Activated naive CD8-positive, alpha-beta T cell treated with anti-CD3 and anti-CD28 coated beads for 36 hours (primary cell): ENCODE measurements around the gene DPF3. TPM values are rescaled to one million over a fixed set of nuclear protein-coding genes. Genes with fewer than 3 reads are reported as not detected.

Experiments
- DNase-seq: peaks from one replicate; pipeline ENCODE4 v3.0.0; 2021
- H3K27ac Mint-ChIP-seq: one replicate; pipeline ENCODE4 v1.8.0; 2022; ENCODE audit warnings: mild to moderate bottlenecking, moderate library complexity, mixed read lengths
- H3K27me3 Mint-ChIP-seq: one replicate; pipeline ENCODE4 v1.8.0; 2022; ENCODE audit warnings: mild to moderate bottlenecking, mixed read lengths
- H3K36me3 Mint-ChIP-seq: one replicate; pipeline ENCODE4 v1.8.0; 2021; ENCODE audit warnings: mild to moderate bottlenecking, mixed read lengths
- H3K4me1 Mint-ChIP-seq: one replicate; pipeline ENCODE4 v1.8.0; 2021; ENCODE audit warnings: mixed read lengths
- H3K4me3 Mint-ChIP-seq: one replicate; pipeline ENCODE4 v1.8.0; 2022; ENCODE audit warnings: mild to moderate bottlenecking, moderate library complexity, mixed read lengths
- H3K9me3 Mint-ChIP-seq: one replicate; pipeline ENCODE4 v1.8.0; 2022; ENCODE audit warnings: mixed read lengths
- total RNA-seq, 2 experiments: library from RNA; stranded (reverse); gene quantifications; one replicate each; pipeline ENCODE4 v1.2.3, GENCODE V29; 2021

The DPF3 gene
- total RNA-seq, 2 experiments from 2014 or later = 1.1 to 1.3 TPM

DNA sequence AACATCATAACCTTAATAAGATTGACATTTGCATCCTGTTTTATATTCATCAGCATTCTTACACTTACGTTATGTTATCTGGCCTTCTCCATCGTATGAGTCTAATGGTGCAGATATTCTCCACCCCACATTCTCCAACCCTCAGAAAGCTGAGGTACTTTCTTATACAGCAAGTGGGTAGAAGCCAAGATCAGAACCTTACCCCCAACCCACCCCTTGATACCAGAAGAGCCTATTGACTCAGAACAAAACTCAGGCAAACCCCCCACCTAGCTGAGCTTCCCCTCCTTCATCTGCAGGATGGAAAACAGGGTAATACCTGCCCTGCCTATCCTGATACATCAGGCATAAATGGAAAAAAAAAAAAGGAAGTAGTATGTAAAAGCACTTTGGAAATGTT lies 77.6 kb downstream of the DPF3 start:
- no peak overlapping the region for H3K27ac Mint-ChIP-seq
- no peak for DNase-seq
- peaks cover 14% of the 10 kb centered on the region for H3K4me1 Mint-ChIP-seq
- H3K36me3 Mint-ChIP-seq = peaks cover 4% of the 10 kb centered on the region
- no peak overlapping the region for H3K4me3 Mint-ChIP-seq
- H3K27me3 Mint-ChIP-seq = no peaks in the 10 kb centered on the region
- peaks cover 3% of the 10 kb centered on the region for H3K9me3 Mint-ChIP-seq

DNA sequence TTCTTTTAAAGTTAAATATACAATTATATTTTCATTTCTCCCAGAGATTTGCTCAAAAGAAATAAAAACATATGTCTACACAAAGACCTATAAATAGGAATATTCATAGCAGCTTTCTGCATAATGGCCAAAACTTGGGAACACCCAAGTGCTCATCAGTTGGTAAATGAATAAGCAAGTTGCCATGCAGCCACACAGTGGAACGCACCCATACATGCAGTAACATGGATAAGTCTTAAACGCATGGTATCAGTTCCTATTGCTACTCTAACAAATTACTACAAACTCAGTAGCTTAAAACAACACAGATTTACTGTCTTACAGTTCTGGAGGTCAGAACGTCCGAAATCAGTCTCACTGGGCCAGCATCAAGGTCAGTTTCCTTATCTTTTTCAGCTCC lies 78.5 kb downstream of the DPF3 start:
- H3K27ac Mint-ChIP-seq = no peak overlapping the region
- H3K36me3 Mint-ChIP-seq = peaks cover 4% of the 10 kb centered on the region
- no peaks in the 10 kb centered on the region for H3K27me3 Mint-ChIP-seq
- peaks cover 22% of the 10 kb centered on the region for H3K4me1 Mint-ChIP-seq
- no peak overlapping the region for H3K4me3 Mint-ChIP-seq
- DNase-seq = no peak
- H3K9me3 Mint-ChIP-seq = peaks cover 3% of the 10 kb centered on the region

DNA sequence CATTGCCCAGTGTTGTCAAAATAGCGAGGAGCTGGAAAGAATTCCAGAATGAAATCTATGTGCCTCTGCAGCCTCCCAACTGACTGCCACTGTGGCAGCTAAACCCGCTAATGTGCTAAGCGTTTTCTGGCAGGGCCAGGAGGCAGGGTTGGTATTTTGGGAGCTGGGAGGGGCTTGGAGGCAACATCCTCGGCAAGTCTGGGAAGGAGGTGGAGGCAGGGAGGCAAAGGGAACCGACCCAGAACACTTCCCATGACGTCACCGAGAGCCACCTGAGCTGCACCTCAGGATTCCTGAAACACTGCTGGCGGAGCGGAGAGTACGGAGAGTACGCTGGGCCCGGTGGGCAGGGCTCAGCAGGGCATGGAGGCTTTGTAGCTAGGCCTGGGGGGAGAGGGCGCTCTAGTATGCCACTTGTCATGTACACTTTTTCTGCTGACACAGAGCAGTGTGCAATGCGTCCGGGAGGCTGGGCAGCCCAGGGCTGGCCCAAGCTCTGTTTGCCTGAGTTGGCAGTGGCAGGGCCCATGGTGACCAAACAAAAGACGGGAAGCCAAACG lies 81.5 kb downstream of the DPF3 start:
- Mint-ChIP-seq H3K36me3 (peaks cover 4% of the 10 kb centered on the region), H3K27ac (no peak overlapping the region), H3K4me3 (no peak overlapping the region), H3K9me3 (no peaks in the 10 kb centered on the region), H3K4me1 (peaks cover 35% of the 10 kb centered on the region), H3K27me3 (no peaks in the 10 kb centered on the region)
- DNase-seq = no peak

DNA sequence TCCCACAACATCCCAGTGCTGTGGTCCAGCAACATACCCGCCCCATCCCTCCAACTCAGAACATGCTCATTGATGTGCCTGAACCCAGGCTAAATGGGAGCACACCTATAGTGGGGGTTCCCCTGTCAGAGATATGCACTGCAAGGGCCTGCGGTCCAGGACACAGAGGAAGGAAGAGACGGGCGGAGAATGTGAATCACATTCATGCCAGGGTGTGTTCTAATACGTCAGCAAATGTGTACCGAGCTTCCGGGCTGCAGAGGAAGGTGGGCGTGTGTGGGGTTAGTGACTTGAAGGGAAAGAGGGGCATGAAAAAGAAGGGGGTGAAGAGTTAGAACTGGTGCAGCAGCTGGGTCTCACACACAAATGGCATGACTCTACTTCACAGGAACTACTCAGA lies 83.7 kb downstream of the DPF3 start:
- peaks cover 4% of the 10 kb centered on the region for H3K36me3 Mint-ChIP-seq
- peaks cover 27% of the 10 kb centered on the region for H3K4me1 Mint-ChIP-seq
- no peaks in the 10 kb centered on the region for H3K27me3 Mint-ChIP-seq
- DNase-seq = peak; percentile 74
- no peaks in the 10 kb centered on the region for H3K9me3 Mint-ChIP-seq
- H3K27ac Mint-ChIP-seq = peak overlapping the region; percentile 93
- H3K4me3 Mint-ChIP-seq = no peak overlapping the region

- no peak for DNase-seq
- Mint-ChIP-seq H3K4me1 (peaks cover 25% of the 10 kb centered on the region), H3K27ac (peak overlapping the region; percentile 35), H3K4me3 (no peak overlapping the region), H3K9me3 (no peaks in the 10 kb centered on the region), H3K27me3 (no peaks in the 10 kb centered on the region), H3K36me3 (peaks cover 4% of the 10 kb centered on the region)
Observed at GRCh38 chr14:72809063-72809462, 84.8 kb downstream of the DPF3 start.

- Mint-ChIP-seq H3K4me3 (no peak overlapping the region), H3K9me3 (no peaks in the 10 kb centered on the region), H3K27ac (no peak overlapping the region), H3K4me1 (peaks cover 25% of the 10 kb centered on the region), H3K36me3 (peaks cover 4% of the 10 kb centered on the region), H3K27me3 (no peaks in the 10 kb centered on the region)
- no peak for DNase-seq
Observed at GRCh38 chr14:72808564-72808963, 85.3 kb downstream of the DPF3 start.

DNA sequence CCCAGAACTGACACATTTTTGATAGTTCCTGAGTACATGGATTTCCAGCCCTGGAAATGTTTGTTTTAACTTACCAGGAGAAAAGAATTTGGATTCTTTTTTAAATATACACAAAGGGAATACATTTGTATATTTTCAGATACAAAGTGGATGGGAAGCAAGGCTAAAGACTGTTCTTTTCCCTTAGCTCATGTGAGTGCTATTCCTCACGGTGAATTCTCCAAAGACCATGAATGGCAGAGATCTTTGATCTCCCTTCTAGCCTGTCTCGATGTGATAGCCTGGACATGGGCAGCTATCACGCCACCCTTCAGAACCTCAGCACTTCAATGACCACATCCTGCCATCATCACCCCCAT lies 91.3 kb downstream of the DPF3 start:
- no peaks in the 10 kb centered on the region for H3K27me3 Mint-ChIP-seq
- peaks cover 4% of the 10 kb centered on the region for H3K4me1 Mint-ChIP-seq
- no peak overlapping the region for H3K27ac Mint-ChIP-seq
- H3K9me3 Mint-ChIP-seq = no peaks in the 10 kb centered on the region
- no peak overlapping the region for H3K4me3 Mint-ChIP-seq
- no peak for DNase-seq
- H3K36me3 Mint-ChIP-seq = peaks cover 3% of the 10 kb centered on the region

- H3K27ac Mint-ChIP-seq = no peak overlapping the region
- H3K9me3 Mint-ChIP-seq = no peaks in the 10 kb centered on the region
- no peak for DNase-seq
- peaks cover 4% of the 10 kb centered on the region for H3K4me1 Mint-ChIP-seq
- peaks cover 3% of the 10 kb centered on the region for H3K36me3 Mint-ChIP-seq
- H3K27me3 Mint-ChIP-seq = no peaks in the 10 kb centered on the region
- no peak overlapping the region for H3K4me3 Mint-ChIP-seq
Observed at GRCh38 chr14:72801836-72802587, 91.9 kb downstream of the DPF3 start.

DNA sequence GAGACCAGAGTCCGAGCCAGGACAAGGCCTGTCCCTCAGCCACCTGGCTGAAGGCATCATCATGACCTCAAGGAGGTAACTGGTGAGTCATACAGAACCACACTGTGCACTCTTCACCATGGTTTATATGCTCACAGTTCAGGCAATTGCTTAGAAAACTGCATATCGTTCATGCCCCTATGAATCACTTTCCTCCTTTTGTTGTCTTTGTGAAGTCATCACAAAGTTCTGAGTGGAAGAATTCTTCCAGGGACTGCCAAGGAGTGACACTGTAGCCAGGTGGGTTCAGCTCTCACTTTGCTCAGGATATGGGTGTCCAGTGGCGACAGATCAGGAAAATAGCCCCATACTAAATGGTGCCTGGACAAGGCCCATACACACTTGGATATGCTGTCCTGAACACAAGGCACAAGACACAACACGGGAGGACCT lies 92.5 kb downstream of the DPF3 start:
- DNase-seq = no peak
- Mint-ChIP-seq H3K36me3 (peaks cover 3% of the 10 kb centered on the region), H3K27me3 (no peaks in the 10 kb centered on the region), H3K27ac (peak overlapping the region; percentile 17), H3K4me1 (peaks cover 3% of the 10 kb centered on the region), H3K9me3 (no peaks in the 10 kb centered on the region), H3K4me3 (no peak overlapping the region)

- Mint-ChIP-seq H3K27ac (no peak overlapping the region), H3K4me1 (peaks cover 3% of the 10 kb centered on the region), H3K36me3 (peaks cover 3% of the 10 kb centered on the region), H3K9me3 (no peaks in the 10 kb centered on the region), H3K27me3 (no peaks in the 10 kb centered on the region), H3K4me3 (no peak overlapping the region)
- DNase-seq = no peak
Observed at GRCh38 chr14:72800848-72801370, 93.0 kb downstream of the DPF3 start.

- no peak overlapping the region for H3K27ac Mint-ChIP-seq
- peaks cover 3% of the 10 kb centered on the region for H3K36me3 Mint-ChIP-seq
- DNase-seq = no peak
- peaks cover 3% of the 10 kb centered on the region for H3K4me1 Mint-ChIP-seq
- no peak overlapping the region for H3K4me3 Mint-ChIP-seq
- no peaks in the 10 kb centered on the region for H3K9me3 Mint-ChIP-seq
- H3K27me3 Mint-ChIP-seq = no peaks in the 10 kb centered on the region
Observed at GRCh38 chr14:72800296-72800695, 93.6 kb downstream of the DPF3 start.

DNA sequence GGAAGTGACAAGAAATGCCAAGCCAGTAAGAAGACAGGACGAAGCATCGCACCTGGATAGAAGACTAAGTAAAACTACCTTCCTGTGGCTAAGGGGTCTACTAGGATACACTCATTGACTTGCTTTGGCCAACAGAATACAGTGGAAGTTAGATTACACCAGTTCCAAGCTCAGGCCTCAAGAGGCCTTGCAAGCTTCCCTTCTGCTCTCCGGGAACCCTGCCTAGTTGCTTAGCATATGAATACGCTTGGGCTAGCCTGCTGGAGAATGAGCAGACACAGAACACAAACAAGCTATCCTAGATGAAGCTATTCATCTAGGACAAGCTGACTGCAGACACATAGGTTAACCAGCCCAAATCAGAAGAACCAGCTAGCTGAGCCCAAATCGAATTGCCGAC lies 97.0 kb downstream of the DPF3 start:
- no peak for DNase-seq
- Mint-ChIP-seq H3K4me3 (no peak overlapping the region), H3K27ac (no peak overlapping the region), H3K36me3 (peaks cover 3% of the 10 kb centered on the region), H3K4me1 (peaks cover 3% of the 10 kb centered on the region), H3K9me3 (no peaks in the 10 kb centered on the region), H3K27me3 (no peaks in the 10 kb centered on the region)

DNA sequence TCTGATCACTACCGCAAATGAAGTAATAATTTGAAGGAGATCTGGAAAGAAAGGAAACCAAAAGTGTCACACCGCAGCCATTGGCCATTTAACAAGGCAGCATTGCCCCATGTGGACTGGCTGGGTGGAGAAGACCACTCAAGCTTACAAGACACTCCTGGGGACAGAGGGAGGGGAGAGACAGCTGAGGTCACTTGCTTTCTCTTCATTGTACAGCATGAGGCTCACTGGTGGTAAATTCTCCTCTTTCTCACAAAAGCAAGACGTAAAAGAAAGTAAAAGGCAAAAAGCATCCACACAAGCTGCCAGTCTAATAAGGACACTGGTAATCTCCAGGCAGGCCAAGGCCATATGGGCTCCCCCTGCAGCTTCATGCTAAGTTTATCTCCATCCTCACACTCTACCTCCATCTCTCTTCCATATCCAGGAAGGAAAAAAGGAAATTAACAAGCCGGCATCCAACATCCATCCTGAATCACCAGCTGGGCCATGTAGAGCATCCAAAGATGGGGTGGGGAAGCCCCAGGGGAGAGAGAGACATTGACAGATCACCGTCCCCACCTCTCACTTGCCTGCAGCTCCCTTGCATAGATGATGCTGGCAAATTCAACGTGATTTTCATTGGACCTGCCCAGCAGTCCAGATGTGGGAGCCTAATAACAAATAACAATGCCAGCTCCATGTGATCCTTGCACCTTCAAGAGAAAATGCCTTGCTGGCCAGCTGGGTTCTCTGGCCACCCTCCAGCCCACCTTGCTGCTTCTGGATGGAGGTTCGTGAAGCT lies 100.6 kb downstream of the DPF3 start:
- Mint-ChIP-seq H3K9me3 (no peaks in the 10 kb centered on the region), H3K4me3 (no peak overlapping the region)

DNA sequence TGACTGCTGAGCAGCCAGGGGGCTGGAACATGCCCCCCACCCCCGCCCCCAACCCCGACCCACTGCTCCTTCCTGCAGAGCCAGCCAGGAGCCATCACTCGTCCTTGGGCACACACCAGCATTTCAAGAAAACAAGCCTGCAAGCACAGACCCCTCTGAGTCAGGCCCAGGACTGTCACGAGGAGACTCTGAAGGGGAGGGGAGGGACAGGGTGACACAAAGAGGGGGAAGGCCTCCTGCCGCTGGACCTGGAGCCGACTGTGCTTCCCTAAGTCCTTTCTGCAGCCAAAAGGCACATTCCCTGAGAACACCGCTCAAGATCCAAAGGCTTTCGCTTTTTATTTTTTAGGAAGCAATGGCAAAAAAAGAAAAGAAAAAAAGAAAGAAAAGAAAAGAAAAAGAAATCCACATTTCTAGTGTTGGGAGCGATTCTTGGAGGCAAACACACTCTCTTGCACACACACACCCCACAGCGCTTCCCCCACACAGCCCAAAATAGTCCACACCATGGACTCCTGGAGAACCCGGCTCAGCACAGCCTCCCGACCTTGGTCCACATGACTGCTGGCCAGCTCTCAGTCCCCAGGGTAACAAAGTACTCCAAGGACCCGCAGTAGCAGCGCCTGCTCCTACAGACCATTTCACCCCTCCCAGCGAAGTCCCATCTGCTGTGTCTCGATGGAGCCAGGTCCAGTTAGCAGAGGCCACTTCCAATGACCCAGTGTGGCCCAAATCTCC lies 101.7 kb downstream of the DPF3 start:
- Mint-ChIP-seq H3K36me3 (no peaks in the 10 kb centered on the region), H3K4me3 (no peak overlapping the region), H3K27me3 (no peaks in the 10 kb centered on the region), H3K4me1 (peaks cover 1% of the 10 kb centered on the region), H3K27ac (no peak overlapping the region), H3K9me3 (no peaks in the 10 kb centered on the region)
- no peak for DNase-seq

More for the DNA sequence above, 100.6 kb downstream of the DPF3 start:
- peaks cover 1% of the 10 kb centered on the region for H3K4me1 Mint-ChIP-seq
- no peak for DNase-seq
- no peaks in the 10 kb centered on the region for H3K27me3 Mint-ChIP-seq
- H3K27ac Mint-ChIP-seq = no peak overlapping the region
- no peaks in the 10 kb centered on the region for H3K36me3 Mint-ChIP-seq
